Measurements from ENCODE around the gene IDH2. TPM values are rescaled to one million over a fixed set of nuclear protein-coding genes. Genes with fewer than 3 reads are reported as not detected.

IDH2 gene
- polyA plus RNA-seq, 1 donor (not counting 4 experiments of a cell fraction or from before 2014, with no cell fraction given): 27.9 TPM

DNA sequence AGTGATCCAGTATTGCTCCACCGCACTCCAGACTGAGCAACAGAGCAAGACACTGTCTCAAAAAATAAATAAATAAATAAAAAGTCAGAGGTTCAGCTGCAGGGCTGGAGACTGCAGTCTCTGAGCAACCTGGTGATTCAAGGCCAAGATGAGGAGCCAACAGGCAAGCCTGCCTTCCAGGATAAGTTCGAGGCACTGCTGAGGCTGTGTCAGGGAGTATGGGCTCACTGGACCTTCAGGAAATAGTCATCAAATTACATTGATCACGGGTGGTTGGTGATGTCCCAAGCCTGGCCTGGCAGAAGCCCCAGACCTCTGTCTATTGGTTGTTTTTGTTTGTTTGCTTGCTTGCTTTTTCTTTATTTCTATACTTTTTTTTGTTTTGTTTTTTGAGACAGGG is 41.5 kb downstream of the IDH2 start:
- dilution Hi-C loops (cut with MboI; ENCODE audit: extremely low pct_ligation_motif_present, low sequenced_read_pairs): no loop called here
- DNase-seq (ENCODE audit: low read depth, low spot score): no peak

DNA sequence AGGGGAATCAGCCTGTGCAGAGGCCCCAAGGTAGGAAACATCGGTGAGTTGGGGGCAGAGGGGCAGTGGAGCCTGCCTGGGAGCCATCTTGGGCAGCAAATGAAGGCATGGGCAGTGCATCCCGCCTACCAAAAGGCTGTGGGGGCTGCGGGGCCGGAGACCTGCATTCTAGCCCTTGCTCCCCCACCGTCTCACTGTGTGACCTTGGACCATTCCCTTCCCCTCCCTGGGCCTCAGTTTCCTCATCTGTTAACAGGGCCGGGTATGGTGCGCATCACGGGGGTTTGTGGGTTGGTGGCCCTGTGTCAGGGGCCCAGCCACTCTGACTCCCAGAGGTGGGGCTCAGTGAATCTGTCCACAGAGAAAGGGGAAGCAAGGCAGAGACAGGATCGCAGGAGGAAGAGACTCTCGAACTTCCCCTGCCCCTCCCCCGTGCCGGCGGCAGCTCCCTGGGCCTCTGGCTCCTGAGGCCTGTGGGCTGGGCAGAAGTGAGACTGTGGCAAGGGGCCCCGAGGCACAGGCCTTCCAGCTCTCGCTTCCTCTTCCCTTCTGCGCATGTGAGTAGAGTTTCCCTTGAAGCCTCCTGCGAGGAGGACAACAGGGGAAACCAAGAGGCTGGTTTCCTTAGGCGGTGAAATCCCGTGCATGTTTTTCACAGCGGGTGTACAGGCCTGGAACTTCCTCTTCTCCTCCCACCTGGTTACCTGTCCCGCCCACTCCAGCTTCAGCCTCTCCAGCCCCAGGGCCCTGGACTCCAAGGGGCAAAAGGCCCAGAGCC is 42.9 kb downstream of the IDH2 start:
- Histone ChIP-seq H3K4me1 (ENCODE audit: control insufficient read depth, extremely low read depth, insufficient read depth, low read length) (peaks cover 34% of the 10 kb centered on the region), H3K27me3 (ENCODE audit: control insufficient read depth, extremely low read depth, insufficient read depth, low read length) (no peaks in the 10 kb centered on the region), H3K4me3 (ENCODE audit: control insufficient read depth in 2 of 3, extremely low read depth in 1 of 3, insufficient read depth in 2 of 3, low read depth in 1 of 3, low read length in 3 of 3) (peak overlapping the region in 1 of 3 experiments; percentile 20), H3K79me2 (ENCODE audit: control insufficient read depth, insufficient read depth, low read length) (peaks cover 2% of the 10 kb centered on the region), H3K4me2 (ENCODE audit: control insufficient read depth, extremely low read depth, insufficient read depth, low read depth, low read length) (peak overlapping the region; percentile 64), H3K9me1 (ENCODE audit: control insufficient read depth, extremely low read depth, insufficient read depth, low read length) (peaks cover 2% of the 10 kb centered on the region), H3K27ac (ENCODE audit: control insufficient read depth, insufficient read depth, low read length) (peak overlapping the region; percentile 78), H3K36me3 (ENCODE audit: control insufficient read depth in 2 of 2, extremely low read depth in 1 of 2, insufficient read depth in 2 of 2, low read length in 2 of 2) (no peaks in the 10 kb centered on the region), H3K9ac (ENCODE audit: control insufficient read depth, extremely low read depth, insufficient read depth, low read length) (peak overlapping the region; percentile 75), H4K20me1 (ENCODE audit: control insufficient read depth, extremely low read depth, insufficient read depth, low read length) (no peaks in the 10 kb centered on the region), H3K9me3 (ENCODE audit: control insufficient read depth, low read depth, low read length) (no peaks in the 10 kb centered on the region), H2AFZ (ENCODE audit: control insufficient read depth, low read length) (peak overlapping the region; percentile 82)
- DNase-seq (ENCODE audit: low read depth, low spot score) (no peak), FAIRE-seq (no peak)
- TF ChIP-seq, protein P1, sequence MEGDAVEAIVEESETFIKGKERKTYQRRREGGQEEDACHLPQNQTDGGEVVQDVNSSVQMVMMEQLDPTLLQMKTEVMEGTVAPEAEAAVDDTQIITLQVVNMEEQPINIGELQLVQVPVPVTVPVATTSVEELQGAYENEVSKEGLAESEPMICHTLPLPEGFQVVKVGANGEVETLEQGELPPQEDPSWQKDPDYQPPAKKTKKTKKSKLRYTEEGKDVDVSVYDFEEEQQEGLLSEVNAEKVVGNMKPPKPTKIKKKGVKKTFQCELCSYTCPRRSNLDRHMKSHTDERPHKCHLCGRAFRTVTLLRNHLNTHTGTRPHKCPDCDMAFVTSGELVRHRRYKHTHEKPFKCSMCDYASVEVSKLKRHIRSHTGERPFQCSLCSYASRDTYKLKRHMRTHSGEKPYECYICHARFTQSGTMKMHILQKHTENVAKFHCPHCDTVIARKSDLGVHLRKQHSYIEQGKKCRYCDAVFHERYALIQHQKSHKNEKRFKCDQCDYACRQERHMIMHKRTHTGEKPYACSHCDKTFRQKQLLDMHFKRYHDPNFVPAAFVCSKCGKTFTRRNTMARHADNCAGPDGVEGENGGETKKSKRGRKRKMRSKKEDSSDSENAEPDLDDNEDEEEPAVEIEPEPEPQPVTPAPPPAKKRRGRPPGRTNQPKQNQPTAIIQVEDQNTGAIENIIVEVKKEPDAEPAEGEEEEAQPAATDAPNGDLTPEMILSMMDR (optimal IDR thresholded peaks at IDR 0.05 in 1 of 3, IDR thresholded peaks at IDR 0.05 in 1 of 3, conservative IDR thresholded peaks at IDR 0.05 in 1 of 3; ENCODE audit: extremely low read depth in 1 of 3, insufficient read depth in 2 of 3, low read length in 3 of 3): no peak
- no peak for TF ChIP-seq EZH2 (IDR thresholded peaks at IDR 0.05; ENCODE audit: low read length)
- dilution Hi-C loops (cut with MboI; ENCODE audit: extremely low pct_ligation_motif_present, low sequenced_read_pairs): no loop called here

More for the DNA sequence above, 41.5 kb downstream of the IDH2 start:
- Histone ChIP-seq H2AFZ (ENCODE audit: control insufficient read depth, low read length) (no peak overlapping the region), H3K9ac (ENCODE audit: control insufficient read depth, extremely low read depth, insufficient read depth, low read length) (no peak overlapping the region), H3K27ac (ENCODE audit: control insufficient read depth, insufficient read depth, low read length) (no peak overlapping the region), H3K4me1 (ENCODE audit: control insufficient read depth, extremely low read depth, insufficient read depth, low read length) (peaks cover 34% of the 10 kb centered on the region), H3K4me2 (ENCODE audit: control insufficient read depth, extremely low read depth, insufficient read depth, low read depth, low read length) (no peak overlapping the region), H3K27me3 (ENCODE audit: control insufficient read depth, extremely low read depth, insufficient read depth, low read length) (no peaks in the 10 kb centered on the region), H4K20me1 (ENCODE audit: control insufficient read depth, extremely low read depth, insufficient read depth, low read length) (no peaks in the 10 kb centered on the region), H3K4me3 (ENCODE audit: control insufficient read depth in 2 of 3, extremely low read depth in 1 of 3, insufficient read depth in 2 of 3, low read depth in 1 of 3, low read length in 3 of 3) (no peak overlapping the region), H3K36me3 (ENCODE audit: control insufficient read depth in 2 of 2, extremely low read depth in 1 of 2, insufficient read depth in 2 of 2, low read length in 2 of 2) (no peaks in the 10 kb centered on the region), H3K9me3 (ENCODE audit: control insufficient read depth, low read depth, low read length) (no peaks in the 10 kb centered on the region), H3K79me2 (ENCODE audit: control insufficient read depth, insufficient read depth, low read length) (no peaks in the 10 kb centered on the region), H3K9me1 (ENCODE audit: control insufficient read depth, extremely low read depth, insufficient read depth, low read length) (no peaks in the 10 kb centered on the region)
- TF ChIP-seq, protein P1 (optimal IDR thresholded peaks at IDR 0.05 in 1 of 3, IDR thresholded peaks at IDR 0.05 in 1 of 3, conservative IDR thresholded peaks at IDR 0.05 in 1 of 3; ENCODE audit: extremely low read depth in 1 of 3, insufficient read depth in 2 of 3, low read length in 3 of 3): no peak
- TF ChIP-seq EZH2 (IDR thresholded peaks at IDR 0.05; ENCODE audit: low read length): no peak
- FAIRE-seq: no peak
